Loucy (cell line): ENCODE data around the gene RELT.

Experiments
- H2AFZ ChIP-seq: fragments of 200-600 bp; sonication (generic); 2 replicates; pipeline ENCODE4 v1.6.0; 2016; ENCODE audit warnings: antibody characterized with exemption, mild to moderate bottlenecking, low read length, moderate library complexity
- H3F3A ChIP-seq: fragments of 200-600 bp; 2 replicates; pipeline ENCODE4 v1.6.0; 2016; ENCODE audit warnings: antibody characterized with exemption, low read depth, mild to moderate bottlenecking
- H3K27me3 ChIP-seq: fragments of 200-600 bp; sonication (generic); 2 replicates; pipeline ENCODE4 v1.6.1; 2014; ENCODE audit warnings: low read length, mild to moderate bottlenecking; ENCODE audit not compliant: insufficient read depth, poor library complexity, severe bottlenecking
- H3K36me3 ChIP-seq: fragments of 200-600 bp; sonication (generic); 2 replicates; pipeline ENCODE4 v1.6.1; 2016; ENCODE audit warnings: low read length; ENCODE audit not compliant: insufficient read depth
- H3K4me1 ChIP-seq: fragments of 200-600 bp; sonication (generic); 2 replicates; pipeline ENCODE4 v1.5.1; 2014; ENCODE audit warnings: low read length, mild to moderate bottlenecking; ENCODE audit not compliant: insufficient read depth, poor library complexity, severe bottlenecking
- H3K4me2 ChIP-seq: fragments of 200-600 bp; sonication (generic); 2 replicates; pipeline ENCODE4 v1.6.0; 2014; ENCODE audit warnings: antibody characterized with exemption, low read length, low read depth, mild to moderate bottlenecking; ENCODE audit not compliant: poor library complexity, severe bottlenecking
- H3K4me3 ChIP-seq: fragments of 200-600 bp; sonication (generic); 2 replicates; pipeline ENCODE4 v1.5.1; 2014; ENCODE audit warnings: low read length, mild to moderate bottlenecking, mixed read lengths; ENCODE audit not compliant: poor library complexity, severe bottlenecking
- H3K79me2 ChIP-seq: fragments of 200-600 bp; sonication (generic); 2 replicates; pipeline ENCODE4 v1.6.1; 2014; ENCODE audit warnings: low read length; ENCODE audit not compliant: insufficient read depth
- H3K9ac ChIP-seq: fragments of 200-600 bp; sonication (generic); 2 replicates; pipeline ENCODE4 v1.6.0; 2014; ENCODE audit warnings: mild to moderate bottlenecking, low read depth, low read length, moderate library complexity; ENCODE audit not compliant: poor library complexity, severe bottlenecking
- H3K9me2 ChIP-seq: fragments of 200-600 bp; sonication (generic); replicated peaks from 2 replicates; pipeline ENCODE4 v1.6.1; 2016; ENCODE audit warnings: low read depth, low read length, mixed read lengths
- H3K9me3 ChIP-seq: fragments of 200-600 bp; sonication (generic); 2 replicates; pipeline ENCODE4 v1.6.1; 2014; ENCODE audit warnings: mild to moderate bottlenecking, antibody characterized with exemption, low read length, low read depth; ENCODE audit not compliant: insufficient read depth
- H4K20me1 ChIP-seq: fragments of 200-600 bp; sonication (generic); 2 replicates; pipeline ENCODE4 v1.6.0; 2014; ENCODE audit warnings: antibody characterized with exemption, low read length, mild to moderate bottlenecking; ENCODE audit not compliant: insufficient read depth, poor library complexity, severe bottlenecking
- EZH2phosphoT487 ChIP-seq: fragments of 200-600 bp; IDR thresholded peaks from 2 replicates; pipeline ENCODE4 v1.6.1; 2018; ENCODE audit warnings: antibody characterized with exemption, mild to moderate bottlenecking, moderate library complexity, borderline replicate concordance
- TF ChIP-seq, protein P1 (sequence below): fragments of 200-600 bp; sonication (generic); conservative IDR thresholded peaks from 2 replicates; pipeline ENCODE4 v1.5.1; 2014; ENCODE audit warnings: mild to moderate bottlenecking, antibody characterized with exemption, low read length

RELT gene

DNA sequence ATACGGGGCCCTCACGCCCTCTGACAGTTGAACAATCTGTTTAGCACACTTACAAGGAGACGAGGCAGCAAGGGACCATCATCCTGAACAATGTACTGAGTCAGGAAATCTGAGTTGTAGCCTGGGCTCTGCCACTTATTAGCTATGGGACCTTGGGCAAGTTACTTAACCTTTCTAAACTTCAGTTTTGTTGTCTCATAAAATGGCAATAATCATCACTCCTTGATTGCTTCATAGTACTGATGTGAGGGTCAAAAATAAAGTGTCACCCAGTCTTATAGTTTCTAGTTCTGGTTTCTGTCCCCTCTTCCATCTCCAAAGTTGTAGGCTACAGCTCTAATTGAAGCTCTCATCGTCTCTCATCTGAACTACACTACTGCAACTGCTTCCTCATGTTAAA is 46.7 kb downstream of the RELT start:
- H3K9ac ChIP-seq: no peak overlapping the region
- H3K9me2 ChIP-seq: no peaks in the 10 kb centered on the region
- H3K27me3 ChIP-seq: no peaks in the 10 kb centered on the region
- no peaks in the 10 kb centered on the region for H3K79me2 ChIP-seq
- no peak overlapping the region for H3K4me2 ChIP-seq
- no peaks in the 10 kb centered on the region for H3F3A ChIP-seq
- TF ChIP-seq EZH2phosphoT487: no peak
- TF ChIP-seq, protein P1, sequence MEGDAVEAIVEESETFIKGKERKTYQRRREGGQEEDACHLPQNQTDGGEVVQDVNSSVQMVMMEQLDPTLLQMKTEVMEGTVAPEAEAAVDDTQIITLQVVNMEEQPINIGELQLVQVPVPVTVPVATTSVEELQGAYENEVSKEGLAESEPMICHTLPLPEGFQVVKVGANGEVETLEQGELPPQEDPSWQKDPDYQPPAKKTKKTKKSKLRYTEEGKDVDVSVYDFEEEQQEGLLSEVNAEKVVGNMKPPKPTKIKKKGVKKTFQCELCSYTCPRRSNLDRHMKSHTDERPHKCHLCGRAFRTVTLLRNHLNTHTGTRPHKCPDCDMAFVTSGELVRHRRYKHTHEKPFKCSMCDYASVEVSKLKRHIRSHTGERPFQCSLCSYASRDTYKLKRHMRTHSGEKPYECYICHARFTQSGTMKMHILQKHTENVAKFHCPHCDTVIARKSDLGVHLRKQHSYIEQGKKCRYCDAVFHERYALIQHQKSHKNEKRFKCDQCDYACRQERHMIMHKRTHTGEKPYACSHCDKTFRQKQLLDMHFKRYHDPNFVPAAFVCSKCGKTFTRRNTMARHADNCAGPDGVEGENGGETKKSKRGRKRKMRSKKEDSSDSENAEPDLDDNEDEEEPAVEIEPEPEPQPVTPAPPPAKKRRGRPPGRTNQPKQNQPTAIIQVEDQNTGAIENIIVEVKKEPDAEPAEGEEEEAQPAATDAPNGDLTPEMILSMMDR: no peak
- no peaks in the 10 kb centered on the region for H3K9me3 ChIP-seq
- peaks cover 19% of the 10 kb centered on the region; the same call in 1 of the 2 replicates for H3K36me3 ChIP-seq
- H3K4me3 ChIP-seq: no peak overlapping the region
- H2AFZ ChIP-seq: no peak overlapping the region
- peaks cover 5% of the 10 kb centered on the region for H3K4me1 ChIP-seq
- H4K20me1 ChIP-seq: no peaks in the 10 kb centered on the region

DNA sequence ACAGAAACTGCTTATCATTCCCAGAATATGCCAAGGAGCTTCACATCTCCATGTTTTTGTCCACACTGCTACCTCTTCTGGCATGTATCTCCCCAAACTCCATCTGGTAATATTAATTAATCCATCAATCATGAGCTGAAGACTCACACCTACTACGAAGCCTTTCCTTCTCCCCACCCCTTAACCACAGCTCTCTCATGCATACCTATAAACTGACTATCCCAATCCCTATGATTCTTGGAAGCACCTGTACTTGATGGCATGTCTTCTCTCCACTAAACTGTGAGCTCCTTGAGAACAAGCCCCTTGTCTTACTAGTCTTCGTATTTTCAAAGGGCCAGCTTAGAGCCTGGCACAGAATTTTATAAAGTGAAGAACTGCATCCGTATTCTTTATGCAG is 47.3 kb downstream of the RELT start:
- Histone ChIP-seq H3K79me2 (no peaks in the 10 kb centered on the region), H3K4me1 (peaks cover 10% of the 10 kb centered on the region), H2AFZ (no peak overlapping the region), H3F3A (no peaks in the 10 kb centered on the region), H3K4me2 (no peak overlapping the region), H3K9ac (no peak overlapping the region), H3K36me3 (peaks cover 13% of the 10 kb centered on the region; the same call in 1 of the 2 replicates), H4K20me1 (no peaks in the 10 kb centered on the region), H3K9me3 (no peaks in the 10 kb centered on the region), H3K4me3 (no peak overlapping the region), H3K27me3 (no peaks in the 10 kb centered on the region), H3K9me2 (no peaks in the 10 kb centered on the region)
- TF ChIP-seq EZH2phosphoT487: no peak
- TF ChIP-seq, protein P1: no peak

DNA sequence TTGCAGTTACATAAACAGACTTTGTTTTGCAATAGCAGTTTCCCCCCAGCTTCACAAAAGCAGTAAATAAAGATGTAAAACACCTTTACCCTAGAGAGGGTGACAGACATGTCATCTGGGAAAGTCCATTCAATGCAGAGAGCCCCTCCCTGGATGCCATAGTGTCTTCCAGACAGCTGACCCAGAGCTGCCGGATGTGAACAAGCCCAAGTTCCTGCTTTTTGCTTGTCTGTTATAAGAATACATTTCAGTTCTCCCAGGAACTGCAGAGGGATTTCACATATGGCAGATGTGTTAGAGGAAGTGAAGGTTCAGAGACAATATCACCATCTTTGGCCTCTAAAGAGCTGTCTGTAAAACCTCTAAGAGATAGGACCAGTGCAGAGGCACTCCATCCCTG is 48.9 kb downstream of the RELT start:
- Histone ChIP-seq H3K9me3 (no peaks in the 10 kb centered on the region), H4K20me1 (no peaks in the 10 kb centered on the region), H3F3A (no peaks in the 10 kb centered on the region), H3K27me3 (no peaks in the 10 kb centered on the region), H3K36me3 (peaks cover 14% of the 10 kb centered on the region; the same call in 1 of the 2 replicates), H3K9ac (no peak overlapping the region), H3K4me1 (peaks cover 10% of the 10 kb centered on the region), H3K4me3 (no peak overlapping the region), H3K9me2 (no peaks in the 10 kb centered on the region), H3K4me2 (no peak overlapping the region), H3K79me2 (no peaks in the 10 kb centered on the region), H2AFZ (no peak overlapping the region)
- TF ChIP-seq, protein P1: no peak
- TF ChIP-seq EZH2phosphoT487: no peak
